Panc1 (cell line): ENCODE results near the gene RASL10A. TPM values are rescaled to one million over a fixed set of nuclear protein-coding genes. Genes with fewer than 3 reads are reported as not detected.

ENCODE experiments used
- ATAC-seq: fragments of 200-7000 bp; cut with Tn5 transposase; 2 replicates; pipeline ENCODE4 v1.9.1; 2020; ENCODE audit warnings: mild to moderate bottlenecking, moderate library complexity
- BruUV-seq: library from RNA; stranded (reverse); fragments of 400-500 nt; replicated peaks from 2 replicates; lab custom pipeline; 2021; lab: Mats Ljungman, UMichigan
- CTCF ChIA-PET: fragments of 300-600 bp; sonication (Branson Sonifier 250); formaldehyde crosslinking; loops from one replicate; lab custom pipeline; 2022; ENCODE audit warnings: antibody characterized with exemption; lab: Charles Lee
- POLR2A ChIA-PET: fragments of 300-600 bp; sonication (Branson Sonifier 250); formaldehyde crosslinking; loops from one replicate; lab custom pipeline; 2022; ENCODE audit warnings: antibody characterized with exemption; lab: Charles Lee
- DNase-seq: peaks from one replicate; pipeline ENCODE4 v3.0.0-alpha.2; 2010; ENCODE audit warnings: low read depth, low spot score
- H3K27ac ChIP-seq: 2 replicates; pipeline ENCODE4 v1.5.1; 2011; ENCODE audit warnings: mild to moderate bottlenecking, low read length, inconsistent platforms
- H3K27me3 ChIP-seq: fragments of 200-500 bp; sonication (Bioruptor generic); 2 replicates; pipeline ENCODE4 v1.6.0; 2014; ENCODE audit warnings: low read length, inconsistent platforms; ENCODE audit not compliant: control insufficient read depth, insufficient read depth
- H3K36me3 ChIP-seq: fragments of 200-500 bp; sonication (Bioruptor generic); 2 replicates; pipeline ENCODE4 v1.5.1; 2014; ENCODE audit warnings: inconsistent platforms, mild to moderate bottlenecking, low read length, moderate library complexity; ENCODE audit not compliant: control insufficient read depth, insufficient read depth
- H3K4me1 ChIP-seq: 2 replicates; pipeline ENCODE4 v1.5.1; 2011; ENCODE audit warnings: inconsistent platforms, mild to moderate bottlenecking, low read length, moderate library complexity; ENCODE audit not compliant: control insufficient read depth, insufficient read depth
- H3K4me3 ChIP-seq, 2 experiments: 2 replicates each; pipeline ENCODE4 v1.5.1; 2011 to 2012; ENCODE audit warnings: low read depth in 2 of 2, low read length in 2 of 2, mild to moderate bottlenecking in 2 of 2, inconsistent platforms in 1 of 2, moderate library complexity in 1 of 2
- H3K9me3 ChIP-seq: fragments of 200-500 bp; sonication (Bioruptor generic); 2 replicates; pipeline ENCODE4 v1.5.1; 2014; ENCODE audit warnings: low read depth, mild to moderate bottlenecking, inconsistent platforms, low read length, moderate library complexity; ENCODE audit not compliant: control insufficient read depth, insufficient read depth
- CTCF ChIP-seq: fragments of 450-650 bp; IDR thresholded peaks from 2 replicates; pipeline ENCODE4 v1.5.1; 2017; ENCODE audit warnings: mild to moderate bottlenecking
- POLR2AphosphoS5 ChIP-seq: IDR thresholded peaks from 2 replicates; pipeline ENCODE4 v1.6.1; 2012; ENCODE audit warnings: mild to moderate bottlenecking, low read depth, low read length, moderate library complexity
- SIN3A ChIP-seq: IDR thresholded peaks from 2 replicates; pipeline ENCODE4 v1.6.1; 2012; ENCODE audit warnings: low read depth, mild to moderate bottlenecking, low read length, moderate library complexity, borderline replicate concordance; ENCODE audit not compliant: insufficient read depth
- TCF7L2 ChIP-seq: IDR thresholded peaks from 2 replicates; pipeline ENCODE4 v1.6.1; 2011; ENCODE audit warnings: mild to moderate bottlenecking, low read depth, low read length, inconsistent platforms
- in situ Hi-C: cut with HindIII; loops from 2 replicates; pipeline ENCODE4 v1.10.0; 2016; ENCODE audit warnings: low sequenced_read_pairs, low pct_unique_long_range_greater_than_20kb
- intact Hi-C: fragments of 100-400 bp; cut with micrococcal nuclease; formaldehyde crosslinking; loops from one replicate; pipeline ENCODE4 v1.10.0; 2022; ENCODE audit not compliant: unreplicated experiment
- total RNA-seq: library from RNA; stranded (reverse); gene quantifications from one replicate; pipeline ENCODE4 v1.2.1, GENCODE V29; 2021; ENCODE audit not compliant: unreplicated experiment
- TF ChIP-seq, protein P1 (sequence below), 2 experiments: IDR thresholded peaks; 2 replicates each; pipeline ENCODE4 v1.6.1; 2011 to 2012; ENCODE audit warnings: low read depth in 2 of 2, control low read depth in 1 of 2, low read length in 1 of 2, mild to moderate bottlenecking in 1 of 2, moderate library complexity in 1 of 2; ENCODE audit not compliant: insufficient read depth in 1 of 2

Gene RASL10A
- total RNA-seq, 1 experiment from 2014 or later: 2.6 TPM

DNA sequence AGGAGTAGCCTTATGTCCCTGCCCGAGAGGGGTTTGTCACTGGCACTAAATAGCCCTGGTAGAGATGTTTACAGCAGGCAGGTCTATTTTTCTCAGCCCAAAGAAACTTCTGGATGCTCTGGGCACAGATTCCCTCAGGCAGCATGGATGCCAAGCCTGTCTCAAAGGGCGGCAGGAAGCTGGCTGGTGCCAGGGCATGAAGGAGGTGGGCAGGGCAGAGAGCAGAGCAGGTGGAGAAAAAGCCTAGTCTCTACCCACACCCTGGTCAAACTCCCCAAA is 13.2 kb downstream of the RASL10A start:
- in situ Hi-C loops (no loop called here), intact Hi-C loops (no loop called here)
- H3K4me1 ChIP-seq: peaks cover 11% of the 10 kb centered on the region
- TF ChIP-seq, protein P1, sequence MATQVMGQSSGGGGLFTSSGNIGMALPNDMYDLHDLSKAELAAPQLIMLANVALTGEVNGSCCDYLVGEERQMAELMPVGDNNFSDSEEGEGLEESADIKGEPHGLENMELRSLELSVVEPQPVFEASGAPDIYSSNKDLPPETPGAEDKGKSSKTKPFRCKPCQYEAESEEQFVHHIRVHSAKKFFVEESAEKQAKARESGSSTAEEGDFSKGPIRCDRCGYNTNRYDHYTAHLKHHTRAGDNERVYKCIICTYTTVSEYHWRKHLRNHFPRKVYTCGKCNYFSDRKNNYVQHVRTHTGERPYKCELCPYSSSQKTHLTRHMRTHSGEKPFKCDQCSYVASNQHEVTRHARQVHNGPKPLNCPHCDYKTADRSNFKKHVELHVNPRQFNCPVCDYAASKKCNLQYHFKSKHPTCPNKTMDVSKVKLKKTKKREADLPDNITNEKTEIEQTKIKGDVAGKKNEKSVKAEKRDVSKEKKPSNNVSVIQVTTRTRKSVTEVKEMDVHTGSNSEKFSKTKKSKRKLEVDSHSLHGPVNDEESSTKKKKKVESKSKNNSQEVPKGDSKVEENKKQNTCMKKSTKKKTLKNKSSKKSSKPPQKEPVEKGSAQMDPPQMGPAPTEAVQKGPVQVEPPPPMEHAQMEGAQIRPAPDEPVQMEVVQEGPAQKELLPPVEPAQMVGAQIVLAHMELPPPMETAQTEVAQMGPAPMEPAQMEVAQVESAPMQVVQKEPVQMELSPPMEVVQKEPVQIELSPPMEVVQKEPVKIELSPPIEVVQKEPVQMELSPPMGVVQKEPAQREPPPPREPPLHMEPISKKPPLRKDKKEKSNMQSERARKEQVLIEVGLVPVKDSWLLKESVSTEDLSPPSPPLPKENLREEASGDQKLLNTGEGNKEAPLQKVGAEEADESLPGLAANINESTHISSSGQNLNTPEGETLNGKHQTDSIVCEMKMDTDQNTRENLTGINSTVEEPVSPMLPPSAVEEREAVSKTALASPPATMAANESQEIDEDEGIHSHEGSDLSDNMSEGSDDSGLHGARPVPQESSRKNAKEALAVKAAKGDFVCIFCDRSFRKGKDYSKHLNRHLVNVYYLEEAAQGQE (IDR thresholded peaks at IDR 0.05; ENCODE audit: insufficient read depth in 1 of 2, low read depth in 2 of 2, low read length in 1 of 2): no peak
- no peak for TF ChIP-seq POLR2AphosphoS5
- TF ChIP-seq TCF7L2: no peak
- TF ChIP-seq SIN3A: no peak
- TF ChIP-seq CTCF: no peak
- H3K27ac ChIP-seq: no peak overlapping the region
- no peaks in the 10 kb centered on the region for H3K27me3 ChIP-seq
- ChIA-PET POLR2A (no interaction called here), CTCF (interaction anchor here (0.7 kb wide), 1 partner anchor 57 kb away, joined by 3 read pairs; no protein-coding TSS in a partner anchor)
- no peak overlapping the region for H3K4me3 ChIP-seq
- BruUV-seq: no TSS peak
- peaks cover 8% of the 10 kb centered on the region for H3K36me3 ChIP-seq
- no peak for DNase-seq
- ATAC-seq: no peak
- no peaks in the 10 kb centered on the region for H3K9me3 ChIP-seq

- TF ChIP-seq CTCF: no peak
- TF ChIP-seq SIN3A: no peak
- TF ChIP-seq TCF7L2: no peak
- TF ChIP-seq, protein P1 (IDR thresholded peaks at IDR 0.05; ENCODE audit: insufficient read depth in 1 of 2, low read depth in 2 of 2, low read length in 1 of 2): no peak
- no peak for TF ChIP-seq POLR2AphosphoS5
- no peaks in the 10 kb centered on the region for H3K27me3 ChIP-seq
- no TSS peak for BruUV-seq
- ATAC-seq (no peak), DNase-seq (no peak)
- in situ Hi-C loops (no loop called here), intact Hi-C loops (no loop called here)
- peaks cover 11% of the 10 kb centered on the region for H3K4me1 ChIP-seq
- ChIA-PET POLR2A (no interaction called here), CTCF (no interaction called here)
- H3K36me3 ChIP-seq: peaks cover 13% of the 10 kb centered on the region
- H3K9me3 ChIP-seq: no peaks in the 10 kb centered on the region
- no peak overlapping the region for H3K27ac ChIP-seq
- no peak overlapping the region for H3K4me3 ChIP-seq
These were observed 13.6 kb downstream of the RASL10A start for GRCh38 chr22:29301716-29302401.
